Measurements from ENCODE around the gene TRANK1.
"Not testable (repeated sequence)": the region's sequence is repeated elsewhere in the genome, so short reads cannot be mapped to it uniquely, and the experiment has no call there.

TRANK1 gene

GRCh38 chr3:36892457-36893136 lies 52.3 kb downstream of the TRANK1 start:
- no peak for DNase-seq (ENCODE audit: low read depth)

GRCh38 chr3:36891701-36892160 lies 53.1 kb downstream of the TRANK1 start:
- no peak for DNase-seq (ENCODE audit: low read depth)

- not testable (repeated sequence) for DNase-seq (ENCODE audit: low read depth)
Observed at GRCh38 chr3:36891097-36891496, 53.8 kb downstream of the TRANK1 start.

GRCh38 chr3:36890261-36890660 lies 54.6 kb downstream of the TRANK1 start:
- DNase-seq (ENCODE audit: low read depth) = no peak

GRCh38 chr3:36881735-36882134 lies 63.1 kb downstream of the TRANK1 start:
- no peak for DNase-seq (ENCODE audit: low read depth)

- DNase-seq (ENCODE audit: low read depth) = not testable (repeated sequence)
Observed at GRCh38 chr3:36879842-36880241, 65.0 kb downstream of the TRANK1 start.

GRCh38 chr3:36877930-36878685 lies 66.7 kb downstream of the TRANK1 start:
- no peak for DNase-seq (ENCODE audit: low read depth)

GRCh38 chr3:36876181-36876936 lies 68.5 kb downstream of the TRANK1 start:
- DNase-seq (ENCODE audit: low read depth) = no peak

- DNase-seq (ENCODE audit: low read depth) = no peak
Observed at GRCh38 chr3:36875397-36875796, 69.5 kb downstream of the TRANK1 start.

- no peak for DNase-seq (ENCODE audit: low read depth)
Observed at GRCh38 chr3:36874424-36874823, 70.4 kb downstream of the TRANK1 start.

GRCh38 chr3:36871379-36872126 lies 73.3 kb downstream of the TRANK1 start:
- no peak for DNase-seq (ENCODE audit: low read depth)

GRCh38 chr3:36868614-36869436 lies 76.0 kb downstream of the TRANK1 start:
- peak; percentile 20 for DNase-seq (ENCODE audit: low read depth)

- no peak for DNase-seq (ENCODE audit: low read depth)
Observed at GRCh38 chr3:36867810-36868209, 77.0 kb downstream of the TRANK1 start.

GRCh38 chr3:36866368-36866767 lies 78.5 kb downstream of the TRANK1 start:
- DNase-seq (ENCODE audit: low read depth) = no peak

GRCh38 chr3:36864180-36865053 lies 80.4 kb downstream of the TRANK1 start:
- no peak for DNase-seq (ENCODE audit: low read depth)

- DNase-seq (ENCODE audit: low read depth) = no peak
Observed at GRCh38 chr3:36862076-36862755, 82.6 kb downstream of the TRANK1 start.

- no peak for DNase-seq (ENCODE audit: low read depth)
Observed at GRCh38 chr3:36859494-36859893, 85.4 kb downstream of the TRANK1 start.

- no peak for DNase-seq (ENCODE audit: low read depth)
Observed at GRCh38 chr3:36852071-36852470, 92.8 kb downstream of the TRANK1 start.

GRCh38 chr3:36850743-36851142 lies 94.1 kb downstream of the TRANK1 start:
- DNase-seq (ENCODE audit: low read depth) = no peak

- no peak for DNase-seq (ENCODE audit: low read depth)
Observed at GRCh38 chr3:36846406-36846805, 98.4 kb downstream of the TRANK1 start.

Measured in activated gamma-delta T cell treated with anti-CD3 and anti-CD28 coated beads, Interleukin-2, amount 50 U/mL, for 16 hours (primary cell).